AG20443 (cell line): Measurements from ENCODE around the gene TTLL12.

Experiments used
- DNase-seq: peaks from one replicate; pipeline ENCODE4 v3.0.0; 2012; ENCODE audit warnings: low spot score, mixed read lengths

Gene TTLL12

GRCh38 chr22:43213962-43214361, 27.0 kb upstream of the TTLL12 start:
- no peak for DNase-seq

GRCh38 chr22:43213051-43213450, 26.1 kb upstream of the TTLL12 start:
- DNase-seq = no peak

GRCh38 chr22:43212434-43212952, 25.6 kb upstream of the TTLL12 start:
- no peak for DNase-seq

- DNase-seq = no peak
Measured at GRCh38 chr22:43211941-43212433, 25.1 kb upstream of the TTLL12 start.

GRCh38 chr22:43210631-43211515, 23.9 kb upstream of the TTLL12 start:
- DNase-seq = no peak

GRCh38 chr22:43209971-43210370, 23.0 kb upstream of the TTLL12 start:
- no peak for DNase-seq

- no peak for DNase-seq
Measured at GRCh38 chr22:43209523-43209890, 22.6 kb upstream of the TTLL12 start.

GRCh38 chr22:43208703-43209522, 22.0 kb upstream of the TTLL12 start:
- no peak for DNase-seq

- no peak for DNase-seq
Measured at GRCh38 chr22:43207849-43208702, 21.1 kb upstream of the TTLL12 start.

- no peak for DNase-seq
Measured at GRCh38 chr22:43207386-43207785, 20.5 kb upstream of the TTLL12 start.

GRCh38 chr22:43206509-43207161, 19.7 kb upstream of the TTLL12 start:
- no peak for DNase-seq

- DNase-seq = no peak
Measured at GRCh38 chr22:43205748-43206508, 19.0 kb upstream of the TTLL12 start.

- no peak for DNase-seq
Measured at GRCh38 chr22:43205261-43205691, 18.3 kb upstream of the TTLL12 start.

GRCh38 chr22:43203471-43203981, 16.6 kb upstream of the TTLL12 start:
- DNase-seq = no peak

- DNase-seq = no peak
Measured at GRCh38 chr22:43202756-43203410, 15.9 kb upstream of the TTLL12 start.

- no peak for DNase-seq
Measured at GRCh38 chr22:43202326-43202725, 15.4 kb upstream of the TTLL12 start.

- no peak for DNase-seq
Measured at GRCh38 chr22:43201486-43202219, 14.7 kb upstream of the TTLL12 start.

GRCh38 chr22:43200555-43200954, 13.6 kb upstream of the TTLL12 start:
- no peak for DNase-seq

GRCh38 chr22:43200031-43200430, 13.1 kb upstream of the TTLL12 start:
- no peak for DNase-seq
